Breast epithelium (tissue), 4 donors: ENCODE results near the gene GAD2. TPM values are rescaled to one million over a fixed set of nuclear protein-coding genes. Genes with fewer than 3 reads are reported as not detected.

Experiments used
- DNase-seq, 2 donors: peaks; one replicate each; pipeline ENCODE4 v3.0.0-alpha.2; 2019; ENCODE audit warnings: low spot score in 2 of 2
- H3K27ac ChIP-seq, 2 donors: fragments of 200-600 bp; sonication (generic) in 1 of 2; one replicate each; pipeline ENCODE4 v1.5.1; 2016 to 2019; ENCODE audit warnings: mild to moderate bottlenecking in 1 of 2
- H3K27me3 ChIP-seq, 2 donors: fragments of 200-600 bp; sonication (generic) in 1 of 2; one replicate each; pipeline versions ENCODE4 v1.5.1 to v1.6.0; 2017 to 2019; ENCODE audit warnings: control low read depth in 1 of 2, mild to moderate bottlenecking in 1 of 2
- H3K36me3 ChIP-seq: fragments of 200-600 bp; one replicate; pipeline ENCODE4 v1.5.1; 2019
- H3K4me1 ChIP-seq, 2 donors: fragments of 200-600 bp; sonication (generic); one replicate each; pipeline ENCODE4 v1.5.1; 2016 to 2019; ENCODE audit warnings: control low read depth in 1 of 2
- H3K4me3 ChIP-seq, 3 donors: fragments of 200-600 bp; sonication (generic); 1 replicate in 2 of 3; 2 replicates in 1 of 3; pipeline ENCODE4 v1.5.1; 2016 to 2019; ENCODE audit warnings: mild to moderate bottlenecking in 3 of 3, moderate library complexity in 2 of 3
- H3K9me3 ChIP-seq, 2 donors: fragments of 200-600 bp; sonication (generic) in 1 of 2; one replicate each; pipeline ENCODE4 v1.5.1; 2016 to 2019; ENCODE audit warnings: control low read depth in 1 of 2
- CTCF ChIP-seq, 3 donors: fragments of 450-650 bp; IDR thresholded peaks; one replicate each; pipeline ENCODE4 v1.5.1; 2016 to 2017; ENCODE audit warnings: antibody characterized with exemption in 3 of 3, mild to moderate bottlenecking in 3 of 3, moderate library complexity in 3 of 3
- POLR2A ChIP-seq: fragments of 450-650 bp; IDR thresholded peaks from one replicate; pipeline ENCODE4 v1.6.1; 2016; ENCODE audit warnings: antibody characterized with exemption, mild to moderate bottlenecking, moderate library complexity
- POLR2AphosphoS5 ChIP-seq, 3 donors: sonication (generic); formaldehyde crosslinking; IDR thresholded peaks; one replicate each; pipeline ENCODE4 v1.6.1; 2017; ENCODE audit warnings: antibody characterized with exemption in 3 of 3
- intact Hi-C: fragments of 100-400 bp; cut with DNase I; formaldehyde crosslinking; loops from one replicate; pipeline ENCODE4 v1.15.1; 2023; ENCODE audit warnings: low total_unique reads
- total RNA-seq, 3 donors: library from RNA; depleted of rRNA; stranded (reverse); fragments of >200 nt; gene quantifications; one replicate each; pipeline ENCODE4 v1.1.0, GENCODE V29; 2016

GAD2 gene
- total RNA-seq, 3 donors from 2014 or later: not detected

- TF ChIP-seq POLR2A: no peak
- TF ChIP-seq CTCF (IDR thresholded peaks at IDR 0.05): no peak
- no peak for TF ChIP-seq POLR2AphosphoS5 (IDR thresholded peaks at IDR 0.05)
- H3K4me1 ChIP-seq: peaks cover 0 to 8% of the 10 kb centered on the region in 2 donors
- H3K27me3 ChIP-seq: peaks cover 4 to 66% of the 10 kb centered on the region in 2 donors
- H3K4me3 ChIP-seq: no peak overlapping the region
- intact Hi-C loops: no loop called here
- no peak overlapping the region for H3K27ac ChIP-seq
- H3K9me3 ChIP-seq: no peaks in the 10 kb centered on the region
- H3K36me3 ChIP-seq: no peaks in the 10 kb centered on the region
- no peak for DNase-seq
These were observed 5.0 kb downstream of the GAD2 start for GRCh38 chr10:26221541-26221940.

GRCh38 chr10:26222563-26222962 is 6.0 kb downstream of the GAD2 start:
- Histone ChIP-seq H3K9me3 (no peaks in the 10 kb centered on the region), H3K27ac (no peak overlapping the region), H3K4me1 (peaks cover 0 to 6% of the 10 kb centered on the region in 2 donors), H3K4me3 (no peak overlapping the region), H3K27me3 (peaks cover 4 to 60% of the 10 kb centered on the region in 2 donors), H3K36me3 (no peaks in the 10 kb centered on the region)
- no peak for TF ChIP-seq POLR2AphosphoS5 (IDR thresholded peaks at IDR 0.05)
- TF ChIP-seq POLR2A: no peak
- no peak for TF ChIP-seq CTCF (IDR thresholded peaks at IDR 0.05)
- DNase-seq: no peak
- intact Hi-C loops: no loop called here

GRCh38 chr10:26225322-26225721 is 8.7 kb downstream of the GAD2 start:
- Histone ChIP-seq H3K36me3 (no peaks in the 10 kb centered on the region), H3K27me3 (peaks cover 0 to 33% of the 10 kb centered on the region in 2 donors), H3K9me3 (no peaks in the 10 kb centered on the region), H3K4me1 (no peaks in the 10 kb centered on the region), H3K27ac (no peak overlapping the region), H3K4me3 (no peak overlapping the region)
- DNase-seq: no peak
- TF ChIP-seq POLR2AphosphoS5 (IDR thresholded peaks at IDR 0.05): no peak
- no peak for TF ChIP-seq POLR2A
- TF ChIP-seq CTCF (IDR thresholded peaks at IDR 0.05): no peak
- intact Hi-C loops: no loop called here

- Histone ChIP-seq H3K36me3 (no peaks in the 10 kb centered on the region), H3K4me3 (no peak overlapping the region), H3K4me1 (no peaks in the 10 kb centered on the region), H3K27ac (no peak overlapping the region), H3K9me3 (no peaks in the 10 kb centered on the region), H3K27me3 (peaks cover 0 to 9% of the 10 kb centered on the region in 2 donors)
- TF ChIP-seq POLR2A (no peak), POLR2AphosphoS5 (IDR thresholded peaks at IDR 0.05) (no peak), CTCF (IDR thresholded peaks at IDR 0.05) (no peak)
- intact Hi-C loops: no loop called here
- no peak for DNase-seq
These were observed 11.2 kb downstream of the GAD2 start for GRCh38 chr10:26227786-26228185.

- intact Hi-C loops: no loop called here
- no peak for DNase-seq
- Histone ChIP-seq H3K27me3 (peaks cover 0 to 11% of the 10 kb centered on the region in 2 donors), H3K36me3 (no peaks in the 10 kb centered on the region), H3K9me3 (no peaks in the 10 kb centered on the region), H3K4me3 (no peak overlapping the region), H3K27ac (no peak overlapping the region), H3K4me1 (no peaks in the 10 kb centered on the region)
- TF ChIP-seq POLR2AphosphoS5 (IDR thresholded peaks at IDR 0.05) (no peak), POLR2A (no peak), CTCF (IDR thresholded peaks at IDR 0.05) (no peak)
These were observed 15.6 kb downstream of the GAD2 start for GRCh38 chr10:26232174-26232573.
